ENCODE results near the gene EXOSC9. TPM values are rescaled to one million over a fixed set of nuclear protein-coding genes. Genes with fewer than 3 reads are reported as not detected.

Gene EXOSC9
- total and polyA plus RNA-seq, 2 of the 8 experiments (the other 6 are each of a cell fraction or from before 2014, with no cell fraction given), result 33.2 to 54.9 TPM

DNA sequence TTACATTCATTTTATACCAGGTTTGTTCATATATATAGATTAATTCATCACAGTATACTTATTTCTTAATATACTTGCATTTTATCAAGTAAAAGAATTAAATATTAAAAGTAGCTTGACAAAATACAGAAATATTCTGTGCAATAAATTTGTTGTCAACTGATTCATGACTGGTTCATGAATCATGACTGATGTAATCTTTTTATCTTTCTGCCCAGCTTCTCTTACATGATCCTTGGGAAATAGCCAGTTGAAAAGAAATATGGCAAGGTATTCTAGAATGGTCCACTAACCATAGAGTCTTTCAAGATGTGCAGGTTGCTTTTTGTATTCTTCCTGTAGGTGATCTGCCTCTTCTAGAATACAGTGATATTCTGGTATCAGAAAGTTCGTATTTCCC, 26.7 kb downstream of the EXOSC9 start:
- TF ChIP-seq SUZ12 (IDR thresholded peaks at IDR 0.05; ENCODE audit: low read length) (no peak), ZNF274 (IDR thresholded peaks at IDR 0.05; ENCODE audit: borderline replicate concordance, extremely low read depth, low read length) (no peak), EGR1 (IDR thresholded peaks at IDR 0.05; ENCODE audit: borderline replicate concordance, low read depth, low read length) (no peak), NRF1 (IDR thresholded peaks at IDR 0.05; ENCODE audit: low read depth, low read length) (no peak), EZH2 (IDR thresholded peaks at IDR 0.05; ENCODE audit: low read depth, low read length, severe bottlenecking) (no peak), RNF2 (IDR thresholded peaks at IDR 0.05; ENCODE audit: borderline replicate concordance, low read depth, low read length, missing control alignments, poor library complexity, severe bottlenecking) (no peak), TBP (IDR thresholded peaks at IDR 0.05; ENCODE audit: low read depth, low read length) (no peak), CHD2 (IDR thresholded peaks at IDR 0.05; ENCODE audit: low read length) (no peak), RAD21 (IDR thresholded peaks at IDR 0.05 in 1 of 2, conservative IDR thresholded peaks at IDR 0.05 in 1 of 2; ENCODE audit: low read depth in 2 of 2, low read length in 2 of 2) (no peak), SP4 (IDR thresholded peaks at IDR 0.05; ENCODE audit: low read length) (no peak), ASH2L (IDR thresholded peaks at IDR 0.05; ENCODE audit: low read length) (no peak), FOSL1 (IDR thresholded peaks at IDR 0.05; ENCODE audit: insufficient read depth, low read depth, low read length) (no peak), MAFK (IDR thresholded peaks at IDR 0.05; ENCODE audit: low read depth, low read length) (no peak), POU5F1 (IDR thresholded peaks at IDR 0.05; ENCODE audit: low read depth, low read length) (no peak), PHF8 (conservative IDR thresholded peaks at IDR 0.05; ENCODE audit: low read depth, low read length) (no peak)
- no peak overlapping the region for H4K91ac ChIP-seq (replicated peaks; ENCODE audit: insufficient read length, low read length)
- no peak overlapping the region for H3K4ac ChIP-seq (replicated peaks; ENCODE audit: insufficient read length, low read depth, low read length)
- no peak overlapping the region for H3K27ac ChIP-seq (ENCODE audit: low read depth, low read length)
- H3K9me3 ChIP-seq (ENCODE audit: insufficient read depth in 2 of 2, low read depth in 1 of 2, low read length in 1 of 2), result no peaks in the 10 kb centered on the region
- H3K9ac ChIP-seq (replicated peaks in 1 of 4; ENCODE audit: extremely low read depth in 1 of 4, low read depth in 3 of 4, low read length in 3 of 4), result no peak overlapping the region
- no peak overlapping the region for H3K56ac ChIP-seq (replicated peaks; ENCODE audit: insufficient read length, low read depth, low read length)
- H2BK120ac ChIP-seq (replicated peaks; ENCODE audit: low read depth, low read length), result no peak overlapping the region
- ChIA-PET CTCF (ENCODE audit: partially characterized antibody) (interaction anchor here (2.4 kb wide), 1 partner anchor 750 kb away, joined by 6 read pairs; no protein-coding TSS in a partner anchor), POLR2A (ENCODE audit: partially characterized antibody) (interaction anchor here (1.3 kb wide), 1 partner anchor 17 kb away, joined by 3 read pairs; no protein-coding TSS in a partner anchor)
- no peak overlapping the region for H4K5ac ChIP-seq (ENCODE audit: insufficient read length, low read depth, low read length)
- H3K79me2 ChIP-seq (ENCODE audit: control insufficient read depth in 1 of 2, insufficient read depth in 2 of 2, low read length in 2 of 2), result peaks cover 0 to 6% of the 10 kb centered on the region in 2 experiments; a peak in 3 of 4 replicates
- no peaks in the 10 kb centered on the region for H3K27me3 ChIP-seq (replicated peaks in 1 of 4; ENCODE audit: control insufficient read depth in 3 of 4, extremely low read depth in 1 of 4, insufficient read depth in 3 of 4, low read length in 3 of 4)
- no peaks in the 10 kb centered on the region for H4K20me1 ChIP-seq (replicated peaks in 1 of 2; ENCODE audit: control insufficient read depth in 1 of 2, insufficient read depth in 2 of 2, low read length in 2 of 2)
- DNase-seq (ENCODE audit: low read depth in 1 of 2, low spot score in 2 of 2), result no peak
- H2BK5ac ChIP-seq (ENCODE audit: low read depth, low read length), result no peak overlapping the region
- 93% methylated on average over 1 of the region's 1 CpG; no CpG with 5 or more reads in 1 of the 2 experiments for WGBS, 2 experiments (ENCODE audit: extremely low coverage in 1 of 2, insufficient coverage in 1 of 2, insufficient read length in 1 of 2, insufficient replicate concordance in 2 of 2, low coverage in 1 of 2, low lambda C conversion rate in 2 of 2, missing lambda C conversion rate in 1 of 2)
- no peak overlapping the region for H2AFZ ChIP-seq (ENCODE audit: low read length)
- H2BK20ac ChIP-seq (ENCODE audit: low read length), result no peak overlapping the region
- H4K8ac ChIP-seq (ENCODE audit: extremely low read depth, insufficient read depth, low read length), result no peak overlapping the region
- no peaks in the 10 kb centered on the region for H3K79me1 ChIP-seq (ENCODE audit: low read depth, low read length)
- no peak overlapping the region for H2BK15ac ChIP-seq (ENCODE audit: low read length)
- no peaks in the 10 kb centered on the region for H3K4me1 ChIP-seq (replicated peaks in 1 of 4; ENCODE audit: control insufficient read depth in 3 of 4, insufficient read depth in 4 of 4, low read length in 3 of 4)
- no peak overlapping the region for H2BK12ac ChIP-seq (ENCODE audit: low read depth, low read length)
- no peak overlapping the region for H3K23ac ChIP-seq (ENCODE audit: insufficient read length)
- no peaks in the 10 kb centered on the region; a peak in 1 of 8 replicates for H3K36me3 ChIP-seq (ENCODE audit: control insufficient read depth in 2 of 4, insufficient read depth in 4 of 4, low read length in 3 of 4)
- H3K4me2 ChIP-seq (ENCODE audit: insufficient read depth in 1 of 2, low read depth in 2 of 2, low read length in 2 of 2), result no peak overlapping the region
- no peak overlapping the region for H2AK5ac ChIP-seq (ENCODE audit: low read depth, low read length)
- no peak overlapping the region for H3K14ac ChIP-seq (ENCODE audit: insufficient read length)
- no peaks in the 10 kb centered on the region for H3K23me2 ChIP-seq (ENCODE audit: low read depth, low read length)
- no peak overlapping the region for H3K4me3 ChIP-seq (ENCODE audit: extremely low read depth in 1 of 4, insufficient read depth in 2 of 4, low read depth in 3 of 4, low read length in 4 of 4)
- FAIRE-seq, result no peak
- no peak overlapping the region for H3K18ac ChIP-seq (ENCODE audit: extremely low read depth, low read length)

Data from H1 (cell line).